Motor neuron (in vitro differentiated cells): Measurements from ENCODE around the gene LRRC31. TPM values are rescaled to one million over a fixed set of nuclear protein-coding genes. Genes with fewer than 3 reads are reported as not detected.

Source experiments
- ATAC-seq, 8 experiments: fragments of 200-7000 bp; cut with Tn5 transposase; replicated peaks in 6 of 8; 2 replicates each; pipeline ENCODE4 v1.8.0; 2021; ENCODE audit warnings: mild to moderate bottlenecking in 8 of 8, moderate library complexity in 8 of 8
- H3K27ac ChIP-seq, 2 donors: fragments of 250-450 bp; sonication (Bioruptor Pico); 2 replicates each; pipeline ENCODE4 v1.9.0; 2021; ENCODE audit warnings: antibody characterized with exemption in 2 of 2, mild to moderate bottlenecking in 2 of 2, moderate library complexity in 1 of 2
- H3K4me1 ChIP-seq, 2 donors: fragments of 250-450 bp; sonication (Bioruptor Pico); replicated peaks in 1 of 2; 2 replicates each; pipeline ENCODE4 v1.6.1; 2021; ENCODE audit warnings: antibody characterized with exemption in 2 of 2, mild to moderate bottlenecking in 2 of 2, moderate library complexity in 1 of 2
- H3K4me3 ChIP-seq, 5 donors: fragments of 250-450 bp; sonication (Bioruptor Pico); 2 replicates each; pipeline ENCODE4 v1.9.0; 2021; ENCODE audit warnings: antibody characterized with exemption in 5 of 5, mild to moderate bottlenecking in 5 of 5, moderate library complexity in 4 of 5
- WGBS, 10 experiments: fragments of 450-650 bp; shearing (Covaris generic); methylation state at CpG; one replicate each; pipeline ENCODE4 v1.0.0; 2022; 5-methylcytosine and 5-hydroxymethylcytosine counted together
- in situ Hi-C, 9 experiments: fragments of 400-800 bp; cut with MboI; loops; one replicate each; pipeline ENCODE4 v1.15.0; 2021; ENCODE audit warnings: low sequenced_read_pairs in 9 of 9, low pct_unique_long_range_greater_than_20kb in 2 of 9; ENCODE audit not compliant: unreplicated experiment in 9 of 9
- total RNA-seq, 8 experiments: library from RNA; unstranded; fragments of 300-600 nt; gene quantifications; 2 replicates each; pipeline versions ENCODE4 v1.2.3 to v1.2.4, GENCODE V29; 2022

Gene LRRC31
- total RNA-seq, 8 experiments from 2014 or later = 0.08 to 0.21 (median 0.14) TPM; not detected in 4

DNA sequence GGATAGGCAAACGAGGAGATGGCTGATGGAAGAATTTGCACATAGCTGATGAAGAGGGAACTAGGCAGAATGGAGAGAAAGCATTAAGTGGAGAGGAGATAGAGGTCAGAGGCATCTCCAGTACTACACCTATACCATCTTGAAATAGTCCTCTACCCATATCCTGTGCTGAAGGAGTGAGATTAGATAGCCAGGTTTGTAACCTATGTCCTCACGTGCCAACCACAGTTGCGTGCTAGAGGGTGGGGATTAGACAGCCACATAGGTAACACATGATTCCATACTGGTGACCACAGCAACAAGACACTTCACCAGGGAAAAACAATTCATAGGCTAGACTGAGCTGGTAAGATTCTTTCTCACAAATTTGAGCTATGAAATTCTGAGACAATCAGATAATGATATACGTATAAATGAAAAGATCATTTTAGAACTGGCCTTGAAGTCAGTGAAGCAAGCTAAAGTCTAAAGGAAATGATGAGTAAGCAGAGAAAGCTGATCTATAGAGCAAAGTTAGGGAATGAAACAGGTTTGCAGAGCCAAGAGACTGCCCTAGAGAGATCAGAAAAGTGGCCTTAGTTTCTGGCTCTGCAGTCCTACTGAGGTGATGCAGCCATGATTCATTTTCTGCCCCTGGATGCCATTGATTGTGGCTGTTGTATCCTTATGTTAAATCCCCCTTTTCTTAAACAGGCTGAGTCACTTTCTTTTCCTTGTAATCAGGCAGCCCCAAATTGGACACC is 78.9 kb downstream of the LRRC31 start:
- in situ Hi-C loops = loop anchor here in 1 of 9 experiments (25.0 kb wide), 1 partner anchor 171 kb away; the partner anchor contains the start of gene SEC62
- 50 to 100% (median 94%) methylated on average over 1 to 4 of the region's 4 CpGs; no CpG with 5 or more reads in 3 of the 10 experiments for WGBS, 10 experiments
- H3K4me3 ChIP-seq = no peak overlapping the region
- H3K4me1 ChIP-seq = no peaks in the 10 kb centered on the region
- H3K27ac ChIP-seq = no peak overlapping the region
- peak in 1 of 8 experiments; percentile 31 for ATAC-seq

DNA sequence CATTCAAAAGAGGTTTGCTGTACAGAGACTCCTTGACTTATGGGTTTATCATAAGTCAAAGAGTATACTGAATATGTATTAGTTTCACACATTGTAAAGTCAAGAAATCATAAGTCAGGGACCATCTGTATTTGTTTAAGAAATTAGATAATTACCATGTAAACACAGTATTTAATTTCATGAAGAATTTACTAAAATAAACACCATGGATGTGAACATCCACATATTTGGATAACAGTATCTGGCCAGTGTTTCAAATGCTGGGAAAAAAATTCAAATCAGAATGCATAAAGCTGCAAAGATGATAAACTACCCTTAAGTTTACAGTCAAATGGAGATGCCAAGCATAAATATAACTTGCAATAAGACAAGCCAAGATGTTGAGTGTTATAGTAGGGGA is 79.5 kb downstream of the LRRC31 start:
- in situ Hi-C loops = loop anchor here in 1 of 9 experiments (25.0 kb wide), 1 partner anchor 172 kb away; the partner anchor contains the start of gene SEC62
- Histone ChIP-seq H3K27ac (no peak overlapping the region), H3K4me3 (no peak overlapping the region), H3K4me1 (no peaks in the 10 kb centered on the region)
- ATAC-seq = peak in 1 of 8 experiments; percentile 86

Other genes with a start within 250 kb of the LRRC31 start
- gene MECOM, start 206.2 kb downstream of the LRRC31 start, total RNA-seq = 10 to 100 TPM in 2 of 8 experiments, 1 to 10 TPM in 6; 3.1 to 11.1 (median 7.7) TPM
- gene TERC, start 104.9 kb downstream of the LRRC31 start, total RNA-seq = 10 to 100 TPM in 5 of 8 experiments, 1 to 10 TPM in 3; 2.6 to 85.6 (median 13.9) TPM
- 1 to 10 TPM in 2 of 8 experiments, under 1 TPM in 4, not detected in 2; 0.05 to 2.2 (median 0.69) TPM for gene ACTRT3, start 100.4 kb downstream of the LRRC31 start, total RNA-seq
- 10 to 100 TPM; 13.4 to 26.4 (median 18.6) TPM for gene MYNN, start 96.5 kb downstream of the LRRC31 start, total RNA-seq
- under 1 TPM in 5 of 8 experiments, not detected in 3; 0.08 to 0.50 (median 0.38) TPM for gene LRRIQ4, start 57.1 kb downstream of the LRRC31 start, total RNA-seq
- gene LRRC34, start 57.0 kb downstream of the LRRC31 start, total RNA-seq = 1 to 10 TPM; 2.1 to 7.1 (median 4.3) TPM
- gene SAMD7, start 41.6 kb upstream of the LRRC31 start, total RNA-seq = under 1 TPM in 3 of 8 experiments, not detected in 5; 0.08 to 0.19 (median 0.10) TPM
- 100 to 1,000 TPM in 1 of 8 experiments, 10 to 100 TPM in 7; 50.3 to 124 (median 62.7) TPM for gene SEC62, start 96.9 kb upstream of the LRRC31 start, total RNA-seq
- gene GPR160, start 168.1 kb upstream of the LRRC31 start, total RNA-seq = 1 to 10 TPM in 6 of 8 experiments, under 1 TPM in 2; 0.38 to 4.8 (median 1.8) TPM